ENCODE data around the gene GJB4.
"Not testable (repeated sequence)": the region's sequence is repeated elsewhere in the genome, so short reads cannot be mapped to it uniquely, and the experiment has no call there.

GJB4 gene

DNA sequence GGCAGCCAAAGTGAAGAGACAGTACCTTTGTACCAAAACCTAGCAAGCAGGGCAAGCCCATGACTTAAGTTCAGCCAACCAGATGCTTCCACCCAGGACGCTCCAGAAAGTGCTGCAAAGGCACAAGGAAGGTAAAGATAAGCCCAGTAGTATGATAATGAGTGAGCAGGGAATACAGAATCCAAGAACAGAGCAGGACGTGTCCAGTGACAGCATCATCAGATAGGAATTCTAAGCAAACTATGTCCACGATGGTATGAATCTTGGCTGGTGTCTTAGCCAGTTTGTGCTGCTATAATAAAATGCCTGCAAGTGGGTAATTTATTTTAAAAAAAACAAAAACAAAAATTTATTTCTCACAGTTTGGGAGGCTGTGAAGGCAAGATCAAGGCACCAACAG, 46.9 kb downstream of the GJB4 start:
- DNase-seq, result no peak

DNA sequence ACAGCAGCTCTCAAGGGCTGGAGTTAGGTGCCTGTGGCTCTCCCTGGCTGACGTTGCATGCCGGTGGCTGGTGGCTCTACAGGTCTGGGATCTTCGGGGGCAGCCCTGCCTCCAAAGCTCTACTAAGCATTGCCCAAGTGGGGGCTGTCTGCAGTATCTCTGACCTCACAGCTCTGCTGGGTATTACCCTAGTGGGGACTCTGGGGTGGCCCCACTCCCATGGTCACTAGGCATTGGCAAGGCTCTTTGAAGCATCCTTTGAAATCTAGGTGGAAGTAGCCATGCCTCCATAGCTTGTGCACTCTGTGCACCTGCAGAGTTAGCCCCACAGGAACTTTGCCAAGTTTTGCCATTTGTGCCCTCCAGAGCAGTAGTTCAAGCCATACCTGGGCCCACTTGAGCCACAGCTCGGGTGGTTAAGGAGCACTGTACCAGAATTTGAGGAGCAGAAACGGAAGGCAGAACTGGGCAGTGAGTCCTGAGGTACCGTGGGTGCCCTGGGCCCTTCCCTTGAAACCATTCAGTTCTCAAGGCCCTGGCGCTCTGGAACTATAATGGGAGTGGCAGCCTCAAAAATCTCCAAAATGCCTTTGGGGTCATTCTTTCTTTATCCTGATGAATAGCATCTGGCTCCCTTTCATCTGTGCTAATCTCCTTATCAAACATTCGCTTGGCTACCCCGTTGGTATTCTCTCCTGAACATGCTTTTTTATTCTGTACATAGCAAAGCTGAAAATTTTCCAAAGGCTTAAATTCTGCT, 48.7 kb downstream of the GJB4 start:
- no peak for DNase-seq

GRCh38 chr1:34810781-34811180, 51.2 kb downstream of the GJB4 start:
- DNase-seq, result not testable (repeated sequence)

All from SHP77 (cell line).